Limb (tissue), 2 donors: ENCODE data around the gene ABHD15.

ENCODE experiments used
- DNase-seq, 2 donors: peaks; one replicate each; pipeline ENCODE4 v3.0.0-alpha.2; 2016; ENCODE audit errors: extremely low spot score in 2 of 2

The ABHD15 gene

DNA sequence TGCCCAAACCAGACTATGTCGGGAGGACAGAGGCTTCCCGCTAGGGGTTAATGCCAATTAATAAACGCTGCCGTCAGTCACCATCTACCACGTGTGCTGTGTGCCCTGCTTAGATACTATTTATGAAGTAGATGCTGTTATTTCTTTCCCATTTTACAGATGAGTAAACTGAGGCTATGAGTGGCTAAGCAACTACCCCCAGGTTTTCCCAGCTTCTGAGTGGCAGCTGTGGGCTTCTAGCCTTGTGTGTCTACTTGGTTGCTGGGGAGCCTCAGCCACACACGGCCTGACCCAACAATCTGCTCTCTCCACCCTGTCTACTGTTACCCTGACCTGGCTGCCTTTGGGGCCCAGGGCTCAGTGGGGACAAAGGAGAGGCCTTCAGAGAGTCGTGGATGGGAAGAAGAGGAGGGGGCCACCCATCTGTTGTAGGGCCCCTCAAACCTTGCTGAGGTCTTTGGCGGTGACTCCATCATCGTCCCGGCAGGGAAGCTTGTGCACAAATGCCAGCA lies 15.5 kb upstream of the ABHD15 start:
- no peak for DNase-seq

DNA sequence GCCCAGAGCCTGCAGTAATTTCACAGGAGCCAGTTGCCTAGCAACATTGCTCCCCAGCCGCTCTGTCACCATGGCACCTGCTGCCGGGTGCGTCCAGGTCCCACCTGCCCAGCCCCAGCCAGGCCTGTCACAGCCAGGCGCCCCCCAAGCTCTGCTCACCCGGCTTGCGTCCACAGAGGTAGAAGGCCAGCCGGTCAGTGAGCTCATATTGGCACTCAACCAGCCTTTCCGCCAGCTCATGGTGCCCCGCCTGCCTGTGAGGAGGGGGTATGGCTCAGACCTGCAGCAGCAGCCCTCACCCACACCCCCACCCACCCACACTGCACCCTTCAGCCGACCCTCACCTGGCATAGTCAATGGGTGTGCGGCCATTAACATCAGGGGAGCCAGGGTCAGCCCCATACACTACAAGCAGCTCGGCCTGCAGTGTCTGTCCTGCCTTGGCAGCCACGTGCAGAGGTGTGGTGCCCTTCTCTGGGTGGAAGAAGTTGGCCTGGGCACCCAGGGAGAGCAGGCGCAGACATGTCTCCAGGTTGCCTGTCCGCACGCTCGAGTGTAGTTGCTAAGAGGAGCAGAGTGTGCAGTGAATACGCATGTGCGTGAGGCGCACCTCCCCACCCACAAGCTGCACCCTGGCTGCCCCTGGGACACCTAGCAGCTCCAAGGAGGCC lies 14.9 kb upstream of the ABHD15 start:
- DNase-seq = no peak

DNA sequence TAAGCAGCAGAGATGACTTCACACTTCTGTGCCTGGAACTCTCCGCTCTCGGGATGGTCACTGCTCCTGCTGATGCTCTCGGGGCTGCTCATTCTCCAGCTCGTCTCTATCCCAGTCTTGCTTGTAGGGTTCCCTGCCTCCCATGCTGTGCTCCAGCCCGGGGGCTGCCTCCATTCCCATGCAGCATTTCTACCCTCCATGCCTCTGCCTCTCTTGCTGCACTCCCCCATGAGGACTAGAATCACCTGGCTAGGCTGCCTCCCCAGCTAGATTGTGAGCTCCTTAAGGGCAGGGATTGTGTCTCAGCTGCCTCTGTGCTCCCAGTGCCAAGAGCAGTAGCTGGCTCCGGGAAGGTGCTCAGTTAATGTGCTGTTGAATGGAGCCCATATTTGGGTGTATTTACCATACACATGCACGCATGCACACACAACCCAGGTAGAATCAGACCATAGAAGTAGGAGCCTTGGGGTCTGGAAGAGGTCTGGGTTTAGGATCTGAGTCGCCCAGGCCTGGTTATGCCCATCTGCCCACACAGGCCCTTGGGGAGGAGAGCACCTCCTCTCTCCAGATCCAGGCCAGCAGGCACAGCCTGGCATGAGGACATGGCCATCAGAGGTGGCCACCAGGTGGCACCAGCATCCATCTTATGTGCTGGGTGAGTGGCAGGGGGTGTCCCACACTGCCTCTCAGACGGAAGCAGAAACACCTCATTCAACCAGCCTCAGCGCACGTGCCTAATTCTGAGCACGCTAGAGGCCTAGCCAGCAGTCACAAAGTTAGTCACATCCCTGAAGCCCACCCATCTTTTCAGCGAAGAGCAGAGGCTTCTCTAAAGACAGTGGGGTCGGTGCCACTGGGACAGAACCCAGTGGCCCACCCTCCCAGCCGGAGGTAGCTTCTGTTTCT lies 13.3 kb upstream of the ABHD15 start:
- DNase-seq = peak in 1 of 2 donors; percentile 86

DNA sequence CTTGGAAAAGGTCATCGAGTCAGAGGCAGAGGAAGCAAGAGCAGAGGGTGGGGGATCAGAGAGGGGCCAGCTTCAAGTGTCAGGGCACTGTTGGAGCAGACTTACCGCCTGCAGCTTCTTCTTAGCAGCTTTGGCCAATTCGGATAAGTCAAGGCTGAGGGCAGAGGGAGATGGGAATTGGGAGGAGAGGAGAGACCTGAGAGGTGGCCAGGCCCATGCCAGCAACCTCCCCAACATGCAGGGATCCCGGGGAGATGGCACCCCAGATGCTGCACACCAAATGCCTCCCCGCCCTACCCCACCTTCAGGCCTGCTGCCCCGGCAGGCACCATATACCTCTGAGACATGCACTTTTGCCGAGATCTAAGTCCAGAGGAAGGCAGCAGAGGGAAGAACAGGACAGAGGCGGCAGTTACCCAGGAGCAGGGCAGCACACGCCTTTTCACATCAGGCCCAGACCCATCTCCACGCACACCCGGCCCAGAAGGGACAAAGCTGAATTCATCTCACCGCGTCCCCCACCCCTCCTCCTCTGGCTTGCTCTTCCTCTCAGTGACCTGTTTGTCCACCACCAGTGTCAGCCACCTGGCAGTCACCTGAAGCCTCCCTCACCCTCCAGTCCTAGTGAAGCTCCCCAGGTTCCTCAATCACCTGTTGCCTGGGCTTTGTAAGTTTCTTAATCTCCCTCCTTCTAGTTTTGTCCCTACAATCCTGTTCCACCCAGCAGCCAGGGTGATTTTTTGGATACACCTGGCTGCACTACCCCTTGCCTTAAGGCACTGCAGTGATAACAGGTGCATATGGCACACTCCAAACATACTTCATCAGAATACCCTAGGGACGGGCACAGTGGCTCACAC lies 12.0 kb upstream of the ABHD15 start:
- no peak for DNase-seq

DNA sequence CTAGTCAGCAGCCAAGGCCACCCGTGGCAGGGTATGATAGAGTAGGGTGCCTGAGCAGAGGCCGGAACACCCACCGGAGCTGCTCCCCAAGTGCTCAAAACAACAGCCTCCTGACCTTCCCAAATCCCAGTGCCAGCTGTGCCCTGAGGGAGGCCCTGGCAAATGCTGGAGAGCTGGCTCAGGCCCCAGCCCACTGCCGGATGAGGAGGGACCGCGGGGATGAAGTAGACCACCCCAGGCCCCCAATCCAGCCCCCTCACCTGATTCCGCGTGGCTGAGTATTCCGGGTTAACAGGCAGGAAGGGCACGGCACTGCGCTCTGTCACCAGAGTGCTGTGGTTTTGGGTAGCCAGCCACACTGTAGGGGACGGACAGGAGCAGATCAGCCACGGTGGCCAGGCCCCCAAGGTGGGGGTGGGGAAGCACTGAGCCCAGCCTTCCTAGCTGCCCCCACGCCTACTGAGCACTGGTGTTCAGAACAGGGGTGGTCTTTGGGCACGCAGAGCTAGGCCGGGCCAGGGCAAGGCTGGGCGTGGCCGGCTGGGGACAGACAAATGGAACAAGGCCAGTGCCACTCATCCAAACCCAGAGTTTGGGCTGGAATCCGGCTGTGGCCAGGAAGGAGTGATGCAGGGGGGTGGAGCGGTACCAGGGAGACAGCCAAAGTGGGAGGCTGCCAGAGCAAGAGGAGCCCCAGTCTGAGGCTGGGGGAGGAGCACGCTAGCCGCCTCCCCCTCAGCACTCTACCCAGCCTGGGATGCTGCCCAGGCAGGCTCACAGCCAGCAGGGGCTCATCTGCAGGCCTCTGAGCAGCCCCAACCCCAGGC lies 10.8 kb upstream of the ABHD15 start:
- peak in 1 of 2 donors; percentile 52 for DNase-seq

DNA sequence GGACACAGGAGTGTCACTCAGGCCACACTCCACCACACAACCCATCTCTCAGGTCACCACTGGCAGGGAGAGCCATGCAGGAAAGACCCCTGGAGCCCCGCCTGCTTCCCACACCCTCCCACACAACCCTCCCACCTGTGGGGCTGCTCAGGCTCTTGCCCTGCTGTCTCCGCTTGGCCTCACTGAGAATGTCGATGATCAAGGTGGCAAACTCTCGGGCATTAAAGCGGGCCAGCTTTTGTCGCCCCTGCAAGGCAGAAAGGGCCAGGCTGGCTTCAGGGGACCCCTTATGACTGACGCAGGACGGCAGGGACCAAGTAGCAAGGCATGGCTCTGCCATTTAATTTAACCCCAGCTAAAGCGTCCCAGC lies 10.1 kb upstream of the ABHD15 start:
- peak in 1 of 2 donors; percentile 24 for DNase-seq

DNA sequence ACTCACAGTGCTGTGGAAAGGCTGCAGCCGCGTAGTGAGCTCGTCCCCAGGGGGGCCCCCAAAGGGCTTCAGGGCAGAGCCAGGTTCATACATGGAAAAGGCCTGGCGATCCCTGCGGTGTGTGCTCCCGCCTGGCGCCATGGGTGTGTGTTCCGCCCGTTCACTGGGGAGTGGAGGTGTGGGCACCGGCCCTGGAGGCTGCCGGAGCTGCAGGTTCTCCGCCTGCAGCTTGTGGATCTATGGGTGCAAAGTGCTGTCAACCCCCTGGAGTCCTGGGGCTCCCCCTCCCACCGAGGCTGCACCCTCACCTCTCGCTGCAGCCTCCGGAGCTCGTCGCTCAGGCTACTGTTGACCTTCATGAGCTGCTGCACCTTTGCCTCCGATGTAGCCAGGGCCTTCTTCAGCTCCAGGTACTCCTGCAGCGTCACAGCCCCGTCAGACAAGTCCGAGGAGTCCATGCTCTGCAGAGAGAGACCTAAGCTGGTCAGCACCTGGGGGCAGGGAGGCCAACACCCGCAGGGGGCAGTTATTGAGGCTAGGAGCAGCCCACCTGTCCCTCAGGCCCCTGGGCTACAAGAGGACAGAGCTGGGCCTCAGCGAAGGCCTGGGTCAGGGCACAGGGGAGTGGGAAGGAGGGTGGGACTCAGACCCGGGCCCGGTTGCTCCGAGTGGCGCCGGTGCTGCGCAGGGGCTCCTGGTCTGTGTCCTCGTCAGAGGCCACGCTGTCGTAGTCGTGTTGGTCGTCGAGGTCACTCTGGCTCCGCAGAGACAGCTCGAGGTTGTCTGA lies 9.6 kb upstream of the ABHD15 start:
- peak in 1 of 2 donors; percentile 26 for DNase-seq

DNA sequence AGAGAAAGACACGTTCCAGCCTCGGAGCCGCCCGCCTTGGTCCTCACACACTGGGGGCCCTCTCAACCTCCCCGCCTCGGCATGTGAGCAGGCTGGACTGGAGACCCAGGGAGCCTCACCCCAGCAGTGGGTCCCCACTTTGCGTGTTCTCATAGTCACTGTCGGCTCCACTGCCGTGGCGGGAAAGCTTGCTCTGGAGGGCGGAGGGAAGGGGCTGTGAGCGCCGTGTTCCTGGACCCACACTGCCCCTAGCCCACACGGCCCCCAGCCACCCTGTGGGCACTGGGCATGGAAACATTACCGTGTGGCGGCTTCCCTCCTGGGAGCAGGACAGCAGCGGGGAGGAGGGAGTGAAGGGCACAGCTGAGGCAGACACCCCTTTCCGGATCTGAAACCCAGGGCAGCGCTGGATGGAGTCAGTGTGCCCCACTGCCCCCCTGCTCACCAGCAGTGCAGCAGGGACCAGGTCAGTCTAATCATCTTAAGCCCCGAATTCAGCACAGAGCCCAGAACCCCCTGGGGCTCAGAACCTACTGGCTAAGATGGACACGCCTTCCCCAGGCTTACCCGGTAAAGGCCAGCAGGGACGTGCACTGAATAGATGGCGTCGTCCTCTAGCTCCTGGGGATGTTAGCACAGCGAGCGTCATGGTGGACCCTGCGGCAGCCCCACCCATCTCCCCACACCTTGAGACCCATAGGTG lies 8.8 kb upstream of the ABHD15 start:
- DNase-seq = no peak

DNA sequence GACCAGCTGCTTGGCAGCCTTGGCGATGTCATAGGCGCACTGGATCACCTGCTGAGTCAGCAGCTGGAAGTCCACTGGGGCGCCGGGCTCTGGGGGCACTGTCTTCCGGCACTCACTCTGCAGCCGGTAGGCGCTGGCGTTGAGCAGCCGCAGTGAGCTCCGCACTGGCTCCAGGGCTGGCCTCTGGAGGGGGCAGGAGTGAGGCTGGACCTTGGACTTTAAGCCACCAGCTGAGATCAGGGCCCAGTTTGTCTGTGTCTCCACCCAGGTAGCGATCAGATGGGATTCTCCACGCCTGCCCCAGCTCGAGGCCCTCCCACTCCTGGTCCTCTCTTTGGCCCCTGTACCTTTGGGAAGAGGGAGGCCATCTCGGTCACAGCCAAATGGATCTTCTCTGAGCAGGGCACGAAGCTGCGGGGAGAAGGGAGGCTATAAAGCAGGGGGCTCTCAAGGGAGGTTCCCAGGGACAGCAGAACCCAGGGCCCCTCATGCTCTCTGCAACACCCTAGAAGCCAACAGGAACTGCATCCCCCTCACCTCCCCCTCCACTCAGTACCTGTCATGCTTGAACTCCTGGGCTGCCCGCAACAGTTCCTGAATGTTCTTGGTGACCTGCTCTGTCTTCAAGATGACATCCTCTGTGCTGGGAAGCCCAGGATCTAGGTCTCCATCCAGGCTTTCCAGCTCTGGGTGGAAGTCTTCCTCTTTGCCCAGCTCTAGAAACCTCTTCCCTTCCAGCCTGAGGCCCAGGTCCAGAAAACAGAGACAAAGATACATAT lies 8.1 kb upstream of the ABHD15 start:
- DNase-seq = peak in 1 of 2 donors; percentile 26

DNA sequence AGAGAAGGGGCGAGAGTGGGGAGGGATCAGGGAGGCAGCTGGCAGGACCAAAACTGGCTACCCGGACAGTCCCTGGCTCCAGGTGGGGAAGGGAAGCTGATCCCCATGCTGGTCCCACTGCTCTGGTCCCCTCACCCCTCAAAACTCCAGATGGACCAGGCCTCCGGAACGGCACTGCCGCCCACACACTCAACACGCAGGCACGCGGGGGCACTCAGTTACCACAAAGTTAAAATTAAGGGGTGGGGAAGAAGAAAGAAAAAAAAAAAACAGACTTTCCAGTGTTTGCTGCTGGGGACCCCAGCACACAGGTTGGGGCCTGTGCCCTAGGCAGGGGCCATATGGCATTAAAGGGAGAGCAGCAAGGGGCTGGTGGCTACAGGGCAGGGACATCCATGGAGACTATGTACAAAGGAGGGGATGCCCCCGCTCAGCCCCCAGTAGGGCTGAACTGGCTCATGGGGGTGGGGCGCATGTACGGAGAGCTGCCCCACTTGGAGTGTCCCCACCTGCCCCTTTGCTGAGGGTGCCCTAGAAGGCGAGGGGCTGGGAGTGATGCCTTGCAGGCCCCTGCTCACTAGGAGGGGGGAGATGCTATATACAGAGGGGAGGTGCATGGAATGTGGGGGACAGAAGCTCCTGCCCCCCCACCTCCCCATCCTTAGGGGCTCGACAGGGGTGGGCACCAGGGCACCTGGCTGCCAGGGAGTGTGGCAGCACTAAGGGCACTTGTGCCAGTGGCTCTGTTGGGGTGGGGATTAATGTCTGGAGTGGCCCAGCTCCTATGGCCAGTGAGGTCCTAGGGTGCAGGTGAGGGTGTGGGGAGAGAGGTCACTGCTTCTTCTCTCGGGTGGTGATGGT lies 7.3 kb upstream of the ABHD15 start:
- DNase-seq = peak in 1 of 2 donors; percentile 29

DNA sequence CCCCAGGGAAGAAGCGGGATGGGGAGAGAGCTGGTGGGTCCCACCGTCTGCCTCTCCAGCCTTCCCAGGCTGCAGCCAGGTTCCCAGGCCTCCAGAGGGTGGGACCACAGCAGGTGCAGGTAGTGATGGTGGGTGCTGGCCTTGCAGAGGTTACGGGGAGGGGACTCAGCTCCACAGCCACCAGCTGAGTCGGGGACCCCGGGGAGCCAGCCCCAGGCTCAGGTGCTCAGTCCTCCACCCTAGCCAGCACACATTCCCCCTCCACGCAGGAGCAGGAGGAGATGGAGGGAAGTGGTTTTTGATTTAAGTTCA lies 6.7 kb upstream of the ABHD15 start:
- peak in 1 of 2 donors; percentile 37 for DNase-seq

DNA sequence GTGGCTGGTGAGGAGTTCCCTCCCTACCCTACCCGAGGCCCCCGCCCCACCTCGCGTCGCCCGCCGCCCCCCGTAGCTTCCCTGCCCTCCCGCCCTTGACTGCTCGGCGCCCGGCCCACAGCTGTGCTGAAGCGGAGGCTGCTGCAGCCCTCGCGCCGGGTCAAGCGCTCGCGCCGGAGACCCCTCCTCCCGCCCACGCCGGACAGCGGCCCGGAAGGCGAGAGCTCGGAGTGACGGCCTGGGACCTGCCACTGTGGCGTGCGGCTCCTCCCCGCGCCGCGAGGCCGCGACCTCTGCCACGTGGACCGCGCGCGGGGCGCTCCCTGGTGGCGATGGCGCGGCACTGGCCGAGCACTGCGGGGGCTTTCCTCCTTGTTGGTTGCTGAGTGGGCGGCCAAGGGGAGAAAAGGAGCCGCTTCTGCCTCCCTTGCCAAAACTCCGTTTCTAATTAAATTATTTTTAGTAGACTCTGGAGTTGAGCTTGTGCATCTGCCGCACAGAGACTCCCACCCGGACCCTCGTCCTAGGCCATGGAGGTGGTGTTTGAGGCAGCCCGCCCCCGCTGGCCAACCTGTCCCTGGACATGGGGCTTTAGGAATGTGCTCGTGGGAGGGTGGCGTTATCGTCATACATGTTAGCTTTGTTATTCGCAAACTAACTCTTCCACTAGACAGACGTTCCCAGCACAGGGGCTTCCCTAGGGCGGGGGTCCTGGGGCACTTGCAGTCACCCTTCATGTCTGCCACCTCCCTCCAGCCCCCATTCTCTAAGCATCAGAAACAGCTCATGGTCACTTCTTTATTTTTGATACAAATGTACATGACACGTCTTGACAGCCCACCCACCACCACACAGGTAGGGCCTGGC lies 6.1 kb upstream of the ABHD15 start:
- peak in 1 of 2 donors; percentile 79 for DNase-seq

DNA sequence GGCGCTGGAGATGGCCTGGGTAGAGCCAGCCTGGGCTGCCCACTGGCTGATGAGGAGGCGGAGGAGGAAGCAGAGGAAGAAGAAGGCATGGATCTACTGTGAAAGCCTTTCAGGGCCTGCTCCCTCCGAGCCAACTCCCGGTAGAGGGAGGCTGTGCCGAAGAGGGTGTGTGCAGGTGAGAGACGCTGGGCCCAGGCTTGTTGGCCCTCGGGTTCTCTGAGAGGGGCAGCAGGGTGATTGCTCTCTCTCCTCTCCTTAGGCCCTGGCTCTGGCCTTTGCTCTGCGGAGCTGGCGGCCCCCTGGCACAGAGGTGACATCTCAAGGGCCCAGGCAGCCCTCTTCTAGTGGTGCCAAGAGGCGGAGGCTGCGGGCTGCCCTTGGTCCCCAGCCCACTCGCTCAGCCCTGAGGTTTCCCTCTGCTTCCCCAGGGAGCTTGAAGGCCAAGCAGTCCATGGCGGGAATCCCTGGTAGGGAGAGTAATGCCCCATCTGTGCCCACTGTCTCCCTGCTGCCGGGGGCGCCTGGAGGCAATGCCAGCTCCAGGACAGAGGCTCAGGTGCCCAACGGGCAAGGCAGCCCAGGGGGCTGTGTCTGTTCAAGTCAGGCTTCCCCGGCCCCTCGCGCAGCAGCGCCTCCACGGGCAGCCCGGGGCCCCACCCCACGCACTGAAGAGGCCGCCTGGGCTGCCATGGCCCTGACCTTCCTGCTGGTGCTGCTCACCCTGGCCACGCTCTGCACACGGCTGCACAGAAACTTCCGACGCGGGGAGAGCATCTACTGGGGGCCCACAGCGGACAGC lies 5.2 kb upstream of the ABHD15 start:
- peak in 1 of 2 donors; percentile 33 for DNase-seq

DNA sequence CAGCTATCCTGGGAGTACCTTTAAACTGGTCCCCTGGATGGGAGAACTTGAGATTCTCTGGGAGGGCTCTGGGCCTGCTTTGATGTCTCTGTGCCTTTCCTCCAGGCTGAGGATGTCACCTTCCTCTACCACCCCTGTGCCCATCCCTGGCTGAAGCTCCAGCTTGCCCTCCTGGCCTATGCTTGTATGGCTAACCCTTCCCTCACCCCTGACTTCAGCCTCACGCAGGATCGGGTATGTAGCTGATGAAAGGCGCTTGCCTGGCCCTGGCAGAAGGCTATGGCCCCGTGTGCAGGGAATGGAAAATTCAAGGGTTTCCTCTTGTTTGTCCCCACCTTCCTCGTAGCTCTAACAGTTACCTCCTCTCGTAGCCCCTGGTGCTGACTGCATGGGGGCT lies 4.6 kb upstream of the ABHD15 start:
- no peak for DNase-seq

DNA sequence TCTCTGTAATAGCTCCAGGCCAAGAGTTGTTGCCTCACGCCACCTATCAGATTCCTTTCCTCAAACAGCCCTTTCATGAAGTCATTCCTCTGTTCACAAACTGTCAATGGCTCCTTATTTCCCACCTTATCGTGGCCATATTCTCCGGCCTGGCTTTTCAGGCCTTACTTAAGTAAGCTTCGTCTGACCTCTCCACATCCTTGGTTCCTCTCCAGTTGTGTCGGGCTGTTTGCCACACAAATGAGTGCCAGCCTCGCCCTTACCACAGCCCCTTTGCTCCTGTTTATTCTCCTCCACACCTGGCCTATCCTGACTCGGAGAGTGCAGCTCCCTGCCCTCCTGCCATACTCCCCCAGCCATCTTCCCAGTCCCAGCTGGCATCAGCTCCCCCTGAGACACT lies 3.7 kb upstream of the ABHD15 start:
- no peak for DNase-seq
